GM23338 (cell line): ENCODE results near the gene ATF1. TPM values are rescaled to one million over a fixed set of nuclear protein-coding genes. Genes with fewer than 3 reads are reported as not detected.

Experiments used
- ATAC-seq: fragments of 200-7000 bp; cut with Tn5 transposase; 3 replicates; pipeline ENCODE4 v1.9.1; 2020
- DNase-seq: peaks from one replicate; pipeline ENCODE4 v3.0.0-alpha.2; 2015; ENCODE audit warnings: low spot score
- H2AFZ ChIP-seq: fragments of 200-600 bp; sonication (generic); 2 replicates; pipeline ENCODE4 v1.8.0; 2016; ENCODE audit warnings: antibody characterized with exemption, mild to moderate bottlenecking, moderate library complexity
- H3F3A ChIP-seq: fragments of 200-600 bp; sonication (generic); replicated peaks from 2 replicates; pipeline ENCODE4 v1.8.0; 2017; ENCODE audit warnings: antibody characterized with exemption, mixed run types, low read depth
- H3K27ac ChIP-seq: fragments of 200-600 bp; sonication (generic); 2 replicates; pipeline ENCODE4 v1.6.1; 2016; ENCODE audit warnings: low read depth
- H3K27me3 ChIP-seq: fragments of 200-600 bp; sonication (generic); 2 replicates; pipeline ENCODE4 v1.8.0; 2016; ENCODE audit warnings: mild to moderate bottlenecking, mixed run types, moderate library complexity; ENCODE audit not compliant: insufficient read depth
- H3K36me3 ChIP-seq: fragments of 200-600 bp; sonication (generic); 2 replicates; pipeline ENCODE4 v1.8.0; 2016; ENCODE audit warnings: mild to moderate bottlenecking; ENCODE audit not compliant: insufficient read depth
- H3K4me1 ChIP-seq: fragments of 200-600 bp; sonication (generic); 2 replicates; pipeline ENCODE4 v1.8.0; 2016; ENCODE audit warnings: mild to moderate bottlenecking, moderate library complexity; ENCODE audit not compliant: insufficient read depth
- H3K4me2 ChIP-seq: fragments of 200-600 bp; sonication (generic); 2 replicates; pipeline ENCODE4 v1.7.1; 2017; ENCODE audit warnings: mixed run types
- H3K4me3 ChIP-seq: fragments of 200-600 bp; sonication (generic); 2 replicates; pipeline ENCODE4 v1.6.1; 2016; ENCODE audit warnings: mixed run types
- H3K79me2 ChIP-seq: fragments of 200-600 bp; sonication (generic); replicated peaks from 2 replicates; pipeline ENCODE4 v1.8.0; 2017; ENCODE audit warnings: mild to moderate bottlenecking; ENCODE audit not compliant: insufficient read depth
- H3K9me2 ChIP-seq: fragments of 200-600 bp; sonication (generic); 2 replicates; pipeline ENCODE4 v1.8.0; 2017; ENCODE audit not compliant: insufficient read depth
- H4K20me1 ChIP-seq: fragments of 200-600 bp; sonication (generic); replicated peaks from 2 replicates; pipeline ENCODE4 v1.8.0; 2017; ENCODE audit warnings: mild to moderate bottlenecking; ENCODE audit not compliant: insufficient read depth
- H3K27ac Mint-ChIP-seq: 2 replicates; pipeline ENCODE4 v1.8.0; 2020; ENCODE audit warnings: inconsistent platforms, mild to moderate bottlenecking, moderate library complexity, mixed read lengths
- H3K27me3 Mint-ChIP-seq: 3 replicates; pipeline ENCODE4 v1.8.0; 2022; ENCODE audit warnings: low read depth, mild to moderate bottlenecking, moderate library complexity, mixed read lengths, inconsistent platforms; ENCODE audit not compliant: insufficient read depth, poor library complexity
- H3K36me3 Mint-ChIP-seq: 3 replicates; pipeline ENCODE4 v1.8.0; 2021; ENCODE audit warnings: low read depth, mild to moderate bottlenecking, inconsistent platforms, moderate library complexity, mixed read lengths
- H3K4me1 Mint-ChIP-seq: 3 replicates; pipeline ENCODE4 v1.8.0; 2020; ENCODE audit warnings: mild to moderate bottlenecking, inconsistent platforms, mixed read lengths
- H3K4me3 Mint-ChIP-seq: 3 replicates; pipeline ENCODE4 v1.8.0; 2021; ENCODE audit warnings: moderate library complexity, mild to moderate bottlenecking, inconsistent platforms, mixed read lengths
- H3K9me3 Mint-ChIP-seq: 3 replicates; pipeline ENCODE4 v1.8.0; 2020; ENCODE audit warnings: moderate library complexity, mild to moderate bottlenecking, inconsistent platforms, mixed read lengths
- CTCF ChIP-seq, 2 experiments: fragments of 200-600 bp in 1 of 2; sonication (generic) in 1 of 2; conservative IDR thresholded peaks; 2 replicates each; pipeline versions ENCODE4 v1.5.1 to v1.6.1; 2016 to 2017; ENCODE audit warnings: antibody characterized with exemption in 2 of 2, low read depth in 2 of 2, mild to moderate bottlenecking in 2 of 2, moderate library complexity in 1 of 2
- EZH2phosphoT487 ChIP-seq: fragments of 200-600 bp; sonication (generic); IDR thresholded peaks from one replicate; pipeline ENCODE4 v1.8.1; 2018; ENCODE audit warnings: antibody characterized with exemption; ENCODE audit not compliant: unreplicated experiment
- NANOG ChIP-seq: IDR thresholded peaks from 2 replicates; pipeline ENCODE4 v1.6.1; 2016; ENCODE audit warnings: antibody characterized with exemption, borderline replicate concordance
- POLR2AphosphoS5 ChIP-seq: IDR thresholded peaks from 2 replicates; pipeline ENCODE4 v1.6.1; 2016; ENCODE audit warnings: antibody characterized with exemption, low read depth
- REST ChIP-seq: IDR thresholded peaks from one replicate; pipeline ENCODE4 v1.6.1; 2018; ENCODE audit warnings: antibody characterized with exemption; ENCODE audit not compliant: unreplicated experiment
- ZNF462 ChIP-seq: fragments of 250-450 bp; sonication (Bioruptor Pico); IDR thresholded peaks from 2 replicates; pipeline ENCODE4 v1.5.0; 2020; ENCODE audit warnings: mild to moderate bottlenecking, moderate library complexity
- polyA plus RNA-seq: library from polyadenylated mRNA; unstranded; fragments of >200 nt; fragmentation: Nextera tagmentation; extraction: Ambion mirVana; gene quantifications from 2 replicates; pipeline ENCODE4 v1.2.1, GENCODE V29; 2016
- total RNA-seq: library from RNA; depleted of rRNA; stranded (reverse); fragments of >200 nt; shearing (Covaris generic); gene quantifications from 2 replicates; pipeline ENCODE4 v1.2.3, GENCODE V29; 2014

Gene ATF1
- total and polyA plus RNA-seq, 2 experiments from 2014 or later: 17.5 to 22.7 TPM

- Histone ChIP-seq H3K79me2 (peaks cover 81% of the 10 kb centered on the region), H3K36me3 (no peaks in the 10 kb centered on the region), H3K27me3 (no peaks in the 10 kb centered on the region), H4K20me1 (peaks cover 14% of the 10 kb centered on the region; the same call in 1 of the 2 replicates), H3K27ac (no peak overlapping the region), H3F3A (no peaks in the 10 kb centered on the region), H3K4me2 (no peak overlapping the region), H2AFZ (no peak overlapping the region), H3K9me2 (no peaks in the 10 kb centered on the region), H3K4me3 (no peak overlapping the region), H3K4me1 (no peaks in the 10 kb centered on the region)
- Mint-ChIP-seq H3K27ac (no peak overlapping the region), H3K27me3 (no peaks in the 10 kb centered on the region), H3K4me3 (no peak overlapping the region), H3K4me1 (no peaks in the 10 kb centered on the region), H3K36me3 (peaks cover 26% of the 10 kb centered on the region), H3K9me3 (no peaks in the 10 kb centered on the region)
- ATAC-seq (no peak), DNase-seq (no peak)
- TF ChIP-seq EZH2phosphoT487 (no peak), CTCF (conservative IDR thresholded peaks at IDR 0.05; ENCODE audit: low read depth in 2 of 2) (no peak), ZNF462 (CRISPR knock-in tag) (no peak), POLR2AphosphoS5 (no peak), NANOG (no peak), REST (no peak)
These were observed 13.1 kb downstream of the ATF1 start for GRCh38 chr12:50776749-50777728.
